G401 (cell line): ENCODE results near the gene TUBB4A. TPM values are rescaled to one million over a fixed set of nuclear protein-coding genes. Genes with fewer than 3 reads are reported as not detected.

Source experiments
- DNase-seq: peaks from one replicate; pipeline ENCODE4 v3.0.0-alpha.2; 2015; ENCODE audit warnings: low spot score
- in situ Hi-C: cut with HindIII; loops from 2 replicates; pipeline ENCODE4 v1.10.0; 2016; ENCODE audit warnings: low sequenced_read_pairs, mixed read lengths
- total RNA-seq: library from RNA; depleted of rRNA; stranded (reverse); fragments of >200 nt; shearing (Covaris generic); gene quantifications from 2 replicates; pipeline ENCODE4 v1.2.3, GENCODE V29; 2014; rRNA removed

TUBB4A gene
- total RNA-seq, 1 experiment from 2014 or later: 2.1 TPM

DNA sequence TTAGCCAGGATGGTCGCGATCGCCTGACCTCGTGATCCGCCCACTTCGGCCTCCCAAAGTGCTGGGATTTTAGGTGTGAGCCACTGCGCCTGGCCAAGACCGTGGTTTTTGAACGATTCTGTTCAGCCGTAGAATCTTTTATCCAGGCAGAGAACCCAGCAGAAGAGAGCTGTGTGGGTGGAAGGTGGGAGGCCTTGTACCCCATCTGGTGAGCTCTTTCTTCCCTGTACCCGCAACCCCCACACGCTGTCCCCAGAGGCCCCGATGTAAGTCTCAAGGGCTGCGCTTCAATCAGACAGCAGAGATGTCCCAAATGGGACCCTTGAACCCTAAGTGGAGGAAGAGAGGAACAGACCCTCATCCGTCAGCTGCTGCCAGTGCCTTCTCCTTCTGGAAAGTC is 46.2 kb downstream of the TUBB4A start:
- DNase-seq: no peak
- in situ Hi-C loops: no loop called here

DNA sequence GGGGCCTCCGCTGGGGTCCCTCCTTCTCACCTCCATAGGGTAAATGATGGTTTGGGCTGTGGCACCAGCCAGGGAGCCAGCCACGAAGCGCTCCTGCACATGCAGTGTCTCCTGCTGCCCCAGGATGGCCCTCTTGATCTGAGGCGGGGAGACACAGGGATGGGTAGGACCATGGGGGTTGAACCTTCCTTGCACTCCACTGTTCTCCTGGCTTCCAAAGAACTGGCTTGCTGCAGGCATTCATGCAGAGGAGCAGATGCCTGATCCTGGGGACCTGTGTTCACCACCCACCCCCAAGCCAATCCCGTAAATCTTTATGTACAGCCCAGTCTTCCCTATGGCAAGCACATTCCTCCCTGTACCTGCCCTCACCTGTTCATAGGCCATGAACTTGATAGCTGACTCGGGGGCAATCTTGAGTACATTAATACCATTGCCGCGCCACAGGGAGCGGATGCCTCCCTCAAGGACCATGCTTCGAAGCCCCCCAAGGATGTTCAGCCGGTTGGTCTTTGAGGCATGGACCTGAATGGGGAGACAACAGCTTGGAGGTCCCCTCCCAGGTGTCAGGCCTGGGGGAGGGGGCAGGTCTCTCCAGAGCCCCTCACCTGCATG is 48.1 kb downstream of the TUBB4A start:
- in situ Hi-C loops: no loop called here

DNA sequence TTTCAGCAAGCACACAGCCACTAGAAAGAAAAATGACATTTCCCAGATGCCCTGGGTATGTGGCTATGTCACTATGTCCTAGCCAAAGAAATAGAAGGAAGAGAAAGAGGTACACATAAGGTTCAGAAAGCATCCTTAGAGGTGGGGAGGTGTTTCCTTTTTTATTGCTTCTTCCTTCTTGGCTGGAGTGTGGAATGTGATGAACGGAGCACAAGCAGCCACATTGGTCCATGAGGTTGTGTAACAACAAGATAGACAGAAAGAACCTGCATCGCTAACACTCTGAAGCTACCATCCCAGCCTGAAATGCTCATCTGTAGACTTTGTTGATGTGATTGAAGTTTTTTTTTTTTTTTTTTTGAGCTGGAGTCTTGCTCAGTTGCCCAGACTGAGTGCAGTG is 49.2 kb downstream of the TUBB4A start:
- no peak for DNase-seq
- in situ Hi-C loops: no loop called here

More for the DNA sequence above, 48.1 kb downstream of the TUBB4A start:
- no peak for DNase-seq

DNA sequence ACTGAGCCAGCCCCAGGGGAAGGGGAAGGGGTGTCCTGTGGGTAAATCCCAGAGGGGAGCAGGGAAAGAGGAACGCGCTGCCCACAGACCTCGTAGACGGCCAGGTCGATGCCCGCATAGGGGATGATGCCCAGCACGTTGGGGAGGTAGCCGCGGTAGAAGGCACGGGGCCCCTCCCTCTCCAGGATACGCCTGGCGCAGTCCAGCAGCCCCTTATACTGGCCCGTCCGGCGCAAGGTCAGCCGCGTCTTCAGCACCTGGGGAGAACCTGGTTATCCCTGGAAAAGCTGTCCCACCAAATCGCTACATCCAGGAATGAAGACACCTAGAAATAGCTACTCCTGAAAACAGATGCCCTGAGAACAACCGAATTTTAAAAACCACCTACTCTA is 49.9 kb downstream of the TUBB4A start:
- DNase-seq: no peak
- in situ Hi-C loops: no loop called here

DNA sequence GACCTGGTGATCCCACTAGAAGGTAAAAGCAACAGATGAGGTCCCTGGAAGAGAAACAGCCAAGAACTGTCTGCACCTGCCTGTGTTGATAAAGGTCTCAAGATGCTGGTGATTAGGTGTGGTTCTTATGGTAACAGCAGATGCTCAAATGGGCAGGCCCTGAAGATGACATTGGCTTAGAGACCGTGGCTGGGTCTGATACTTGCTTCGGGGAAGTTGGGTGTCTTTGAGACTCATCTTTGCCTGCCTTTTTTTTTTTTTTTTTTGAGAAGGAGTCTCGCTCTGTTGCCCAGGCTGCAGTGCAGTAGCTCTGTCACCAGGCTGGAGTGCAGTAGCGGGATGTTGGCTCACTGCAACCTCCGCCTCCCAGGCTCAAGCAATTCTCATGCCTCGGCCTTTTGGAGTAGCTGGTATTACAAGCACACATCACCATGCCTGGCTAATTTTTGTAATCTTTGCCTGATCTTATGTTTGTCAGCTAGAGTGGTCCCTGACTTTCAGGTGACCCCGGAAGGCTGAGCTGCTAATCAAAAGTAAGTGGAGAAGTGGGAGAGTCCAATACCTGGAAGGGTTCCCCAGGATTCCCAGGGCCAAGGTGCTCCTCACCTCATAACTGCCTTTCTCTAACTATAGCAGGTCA is 50.4 kb downstream of the TUBB4A start:
- DNase-seq: no peak
- in situ Hi-C loops: no loop called here

DNA sequence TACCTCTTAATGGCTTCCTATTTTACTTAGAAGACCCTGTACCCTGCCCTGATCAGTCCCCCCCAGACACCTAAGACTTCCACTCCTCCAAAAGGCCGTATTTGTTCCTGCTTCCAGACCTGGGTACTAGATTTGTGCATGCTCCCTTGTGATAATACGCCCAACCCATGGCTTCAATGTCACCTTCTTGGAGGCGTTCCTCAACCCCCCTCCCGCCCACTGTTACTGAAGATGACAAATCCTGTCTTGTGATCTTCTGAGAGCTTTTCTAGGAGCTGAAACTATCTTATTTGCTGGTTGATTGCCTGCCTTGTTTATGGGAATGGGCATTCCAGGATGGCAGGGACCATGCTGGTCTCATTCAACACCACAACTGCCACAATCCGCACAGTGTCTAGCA is 51.9 kb downstream of the TUBB4A start:
- in situ Hi-C loops: no loop called here
- no peak for DNase-seq

DNA sequence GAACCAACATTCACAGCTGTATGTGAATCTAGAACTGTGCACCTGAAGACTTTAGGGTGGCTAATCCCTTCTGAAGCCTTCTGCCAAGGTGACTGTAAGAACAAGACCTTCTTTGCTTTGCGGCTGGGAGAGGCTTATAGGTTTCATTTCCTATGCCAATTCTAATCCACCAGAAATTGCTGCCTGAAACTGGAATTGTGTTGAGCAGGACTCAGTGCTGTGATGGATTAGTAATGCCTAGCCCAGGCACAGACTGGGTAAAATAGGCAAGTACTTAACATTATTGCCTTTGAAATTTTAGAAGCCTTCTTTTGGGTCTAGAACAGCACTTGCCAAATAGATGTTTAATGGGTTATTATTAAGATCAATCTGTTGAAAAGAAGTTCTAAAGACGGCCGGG is 54.1 kb downstream of the TUBB4A start:
- DNase-seq: no peak
- in situ Hi-C loops: no loop called here

DNA sequence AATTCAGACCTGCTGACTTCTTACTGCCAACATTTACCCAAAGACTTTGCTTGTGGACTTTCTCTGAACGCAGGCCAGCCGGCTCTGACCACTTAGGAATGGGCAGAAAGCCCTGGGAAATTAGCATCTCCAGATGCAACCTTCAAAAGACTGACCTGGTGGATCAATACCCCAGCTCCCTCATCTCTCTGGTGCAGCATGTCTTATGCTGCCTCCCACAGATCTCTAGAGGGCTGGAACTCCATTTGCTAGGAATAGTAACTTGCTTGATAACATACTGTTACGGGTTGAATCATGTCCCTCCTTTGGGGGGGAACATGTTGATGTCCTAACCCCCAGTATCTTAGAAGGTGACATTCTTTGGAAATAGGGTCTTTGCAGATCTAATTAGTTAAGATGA is 55.7 kb downstream of the TUBB4A start:
- in situ Hi-C loops: no loop called here
- no peak for DNase-seq

Other genes starting within 250 kb of the TUBB4A start
- 5.6 and 7.5 TPM in 2 replicates for gene MLLT1, start 222.3 kb downstream of the TUBB4A start, total RNA-seq
- not detected in 2 replicates for gene ACER1, start 168.7 kb downstream of the TUBB4A start, total RNA-seq
- gene CLPP, start 140.8 kb downstream of the TUBB4A start, total RNA-seq: 145 and 195 TPM in 2 replicates
- gene ALKBH7, start 129.5 kb downstream of the TUBB4A start, total RNA-seq: 105 and 149 TPM in 2 replicates
- 1.1 and 1.4 TPM in 2 replicates for gene PSPN, start 126.4 kb downstream of the TUBB4A start, total RNA-seq
- gene GTF2F1, start 109.1 kb downstream of the TUBB4A start, total RNA-seq: 147 and 163 TPM in 2 replicates
- gene KHSRP, start 77.5 kb downstream of the TUBB4A start, total RNA-seq: 170 and 189 TPM in 2 replicates
- 1.3 TPM in 1 of 2 replicates, not detected in the other for gene SLC25A41, start 68.5 kb downstream of the TUBB4A start, total RNA-seq
- gene SLC25A23, start 42.5 kb downstream of the TUBB4A start, total RNA-seq: 57.6 and 60.6 TPM in 2 replicates
- gene CRB3, start 38.0 kb downstream of the TUBB4A start, total RNA-seq: 1.9 TPM in 1 of 2 replicates, not detected in the other
- gene DENND1C, start 20.5 kb downstream of the TUBB4A start, total RNA-seq: not detected in 2 replicates
- 39.0 and 60.2 TPM in 2 replicates for gene TNFSF9, start 28.7 kb upstream of the TUBB4A start, total RNA-seq
- 131 and 143 TPM in 2 replicates for gene CD70, start 88.8 kb upstream of the TUBB4A start, total RNA-seq
- not detected in 2 replicates for gene TNFSF14, start 167.9 kb upstream of the TUBB4A start, total RNA-seq
- 2.1 and 2.3 TPM in 2 replicates for gene C3, start 218.3 kb upstream of the TUBB4A start, total RNA-seq
- 27.5 and 34.7 TPM in 2 replicates for gene GPR108, start 235.3 kb upstream of the TUBB4A start, total RNA-seq
- 74.8 and 108 TPM in 2 replicates for gene TRIP10, start 237.4 kb upstream of the TUBB4A start, total RNA-seq